NCI-H2107 (cell line): ENCODE data around the gene TSBP1.
"Not testable (repeated sequence)": the region's sequence is repeated elsewhere in the genome, so short reads cannot be mapped to it uniquely, and the experiment has no call there.

Experiments used
- DNase-seq: peaks from one replicate; lab custom pipeline; 2025; lab: John Stamatoyannopoulos, UW

TSBP1 gene

DNA sequence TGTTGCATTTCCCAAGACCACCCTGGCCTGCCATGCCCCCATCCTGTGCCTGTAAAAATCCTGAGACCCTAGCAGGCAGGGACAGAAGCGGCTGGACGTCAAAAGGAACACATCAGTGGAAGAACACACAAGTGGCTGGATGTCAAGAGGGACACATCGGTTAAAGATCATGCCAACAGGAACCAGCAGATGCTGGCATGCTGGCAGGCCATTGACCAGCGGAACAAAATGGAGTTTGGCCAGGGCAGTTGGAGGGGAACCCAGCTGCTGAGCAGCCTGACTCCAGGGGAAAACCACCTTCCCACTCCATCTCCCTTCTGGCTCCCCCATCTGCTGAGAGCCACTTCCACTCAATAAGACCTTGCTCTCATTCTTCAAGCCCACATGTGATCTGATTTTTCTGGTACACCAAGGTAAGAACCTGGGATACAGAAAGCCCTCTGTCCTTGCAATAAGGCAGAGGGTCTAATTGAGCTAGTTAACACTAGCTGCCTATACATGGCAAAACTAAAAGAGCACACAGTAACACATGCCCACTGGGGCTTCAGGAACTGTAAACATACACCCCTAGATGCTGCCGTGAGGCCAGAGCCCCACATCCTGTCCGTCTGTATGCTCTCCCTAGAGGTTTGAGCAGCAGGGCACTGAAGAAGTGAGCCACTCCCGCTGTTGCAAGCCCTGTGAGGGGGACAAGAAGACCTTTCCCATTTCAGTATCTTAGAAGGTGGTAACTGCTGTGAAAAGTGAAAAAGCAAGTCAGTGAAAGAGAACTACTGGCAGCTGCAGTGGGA lies 4.2 kb upstream of the TSBP1 start:
- DNase-seq: no peak

DNA sequence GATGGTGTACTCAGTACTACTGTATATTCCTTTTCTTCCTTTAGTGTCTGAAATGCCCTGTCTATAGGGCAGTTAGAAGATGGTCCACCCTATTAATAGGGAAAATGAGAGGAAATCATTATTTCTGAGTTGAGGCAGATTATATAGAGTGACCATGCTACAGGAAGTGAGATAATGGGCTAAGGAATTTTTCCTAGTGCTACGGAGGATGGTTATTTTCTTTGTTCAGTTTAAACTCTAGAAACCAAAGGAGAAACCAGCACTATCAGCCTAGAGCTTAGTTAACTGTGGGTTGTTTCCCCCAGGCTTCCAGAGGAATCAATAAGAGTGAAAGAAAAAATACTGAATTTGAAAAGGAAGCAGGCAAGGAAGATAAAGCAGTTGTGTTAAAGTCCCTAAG lies 474 bp downstream of the TSBP1 start:
- DNase-seq: no peak

DNA sequence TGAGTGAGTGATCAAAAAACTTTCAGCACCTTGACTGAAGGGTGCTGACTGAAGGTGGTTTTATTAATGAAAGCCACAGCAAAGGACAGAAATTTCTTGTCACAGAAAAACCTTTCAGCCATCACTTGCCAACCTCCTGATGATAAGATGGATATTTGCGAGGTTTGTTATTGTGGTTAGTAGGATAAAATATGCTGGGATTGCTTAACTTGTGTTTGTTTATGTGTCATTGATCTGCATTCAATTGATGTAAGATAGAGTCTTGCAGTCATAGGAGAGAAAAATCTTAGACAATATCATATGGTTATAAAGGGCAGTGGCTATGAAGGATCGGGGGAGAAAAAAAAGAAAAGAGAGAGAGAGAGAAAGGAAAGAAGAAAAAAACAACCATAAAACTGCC lies 1.2 kb downstream of the TSBP1 start:
- DNase-seq: no peak

DNA sequence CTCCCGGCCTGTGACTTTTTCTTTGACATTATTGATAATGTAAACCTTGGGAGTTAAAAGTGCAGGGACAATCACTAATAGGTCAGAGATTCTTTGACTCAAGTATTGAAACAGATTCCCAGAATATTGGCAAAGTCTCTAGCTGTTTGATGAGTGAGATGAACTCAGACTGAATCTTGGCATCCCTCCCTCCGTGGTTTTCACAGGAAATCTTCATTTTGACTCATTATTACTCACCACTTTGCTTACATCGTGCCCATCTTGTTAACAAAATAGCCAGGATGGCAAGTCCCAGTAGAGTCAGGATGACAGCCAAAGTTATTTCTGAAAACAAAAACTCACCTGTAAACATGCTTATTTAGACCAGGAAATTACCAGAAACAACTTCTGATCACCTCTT lies 2.0 kb downstream of the TSBP1 start:
- no peak for DNase-seq

DNA sequence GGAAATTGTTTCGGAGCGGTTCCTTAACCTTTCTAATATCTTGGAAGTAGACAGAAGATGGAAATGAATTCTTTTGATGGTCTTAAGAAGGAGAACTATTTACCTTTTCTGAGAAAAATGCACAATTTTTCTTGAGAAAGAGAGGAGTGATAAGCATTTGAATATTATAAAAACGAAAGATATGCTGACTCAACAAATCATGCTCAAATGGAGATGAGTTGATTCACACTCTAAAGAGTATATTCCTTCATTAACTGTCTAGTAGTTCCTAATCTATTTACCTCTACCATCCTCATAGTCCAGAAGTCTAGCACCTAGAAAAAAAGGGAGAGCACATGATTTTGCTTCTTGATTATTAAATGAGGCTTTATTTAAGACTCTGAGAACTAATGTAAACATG lies 4.1 kb downstream of the TSBP1 start:
- no peak for DNase-seq

DNA sequence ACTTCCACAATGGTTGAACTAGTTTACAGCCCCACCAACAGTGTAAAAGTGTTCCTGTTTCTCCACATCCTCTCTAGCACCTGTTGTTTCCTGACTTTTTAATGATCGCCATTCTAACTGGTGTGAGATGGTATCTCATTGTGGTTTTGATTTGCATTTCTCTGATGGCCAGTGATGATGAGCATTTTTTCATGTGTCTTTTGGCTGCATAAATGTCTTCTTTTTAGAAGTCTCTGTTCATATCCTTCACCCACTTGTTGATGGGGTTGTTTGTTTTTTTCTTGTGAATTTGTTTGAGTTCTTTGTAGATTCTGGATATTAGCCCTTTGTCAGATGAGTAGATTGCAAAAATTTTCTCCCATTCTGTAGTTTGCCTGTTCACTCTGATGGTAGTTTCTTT lies 12.5 kb downstream of the TSBP1 start:
- not testable (repeated sequence) for DNase-seq

DNA sequence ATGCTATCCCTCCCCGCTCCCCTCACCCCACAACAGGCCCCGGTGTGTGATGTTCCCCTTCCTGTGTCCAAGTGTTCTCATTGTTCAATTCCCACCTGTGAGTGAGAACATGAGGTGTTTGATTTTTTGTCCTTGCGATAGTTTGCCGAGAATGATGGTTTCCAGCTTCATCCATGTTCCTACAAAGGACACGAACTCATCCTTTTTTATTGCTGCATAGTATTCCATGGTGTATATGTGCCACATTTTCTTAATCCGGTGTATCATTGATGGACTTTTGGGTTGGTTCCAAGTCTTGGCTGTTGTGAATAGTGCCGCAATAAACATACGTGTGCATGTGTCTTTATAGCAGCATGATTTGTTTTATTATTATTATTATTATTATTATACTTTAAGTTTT lies 13.2 kb downstream of the TSBP1 start:
- DNase-seq: not testable (repeated sequence)

DNA sequence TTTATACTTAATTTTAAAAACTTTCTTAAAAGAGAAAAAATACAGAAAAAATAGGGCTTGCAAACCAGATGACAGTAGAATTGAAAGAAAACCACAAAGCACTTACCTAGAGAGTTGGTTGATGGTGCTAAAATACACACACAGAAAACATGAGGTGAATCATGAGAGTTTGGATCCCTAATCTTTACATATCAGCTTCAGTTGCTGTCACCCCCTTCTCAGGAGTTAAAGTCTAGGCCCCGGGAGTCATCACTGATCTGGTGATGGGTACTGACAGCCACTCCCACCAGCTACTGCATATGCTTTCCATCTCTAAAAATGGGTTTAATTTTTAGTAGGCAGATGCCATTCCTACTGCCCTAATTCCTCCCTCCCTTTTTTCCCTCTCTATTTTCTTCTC lies 16.7 kb downstream of the TSBP1 start:
- no peak for DNase-seq

DNA sequence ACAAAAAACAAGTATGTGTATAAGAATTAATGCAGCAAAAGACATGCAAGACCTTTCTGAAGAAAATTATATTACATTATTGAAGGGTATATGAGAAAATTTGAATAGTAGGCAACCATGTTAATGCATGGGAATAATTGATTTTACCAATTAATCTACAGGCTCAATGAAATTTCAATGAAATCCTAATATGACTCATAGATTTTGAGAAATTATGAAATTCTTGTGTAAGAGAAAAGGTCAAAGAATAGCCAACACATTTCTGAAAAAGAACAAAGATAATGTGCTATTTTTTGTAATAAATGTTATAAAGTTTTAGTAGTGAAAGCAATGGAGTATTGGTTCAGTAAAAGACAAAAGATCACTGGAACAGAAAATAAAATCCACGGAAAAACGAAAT lies 18.4 kb downstream of the TSBP1 start:
- no peak for DNase-seq

DNA sequence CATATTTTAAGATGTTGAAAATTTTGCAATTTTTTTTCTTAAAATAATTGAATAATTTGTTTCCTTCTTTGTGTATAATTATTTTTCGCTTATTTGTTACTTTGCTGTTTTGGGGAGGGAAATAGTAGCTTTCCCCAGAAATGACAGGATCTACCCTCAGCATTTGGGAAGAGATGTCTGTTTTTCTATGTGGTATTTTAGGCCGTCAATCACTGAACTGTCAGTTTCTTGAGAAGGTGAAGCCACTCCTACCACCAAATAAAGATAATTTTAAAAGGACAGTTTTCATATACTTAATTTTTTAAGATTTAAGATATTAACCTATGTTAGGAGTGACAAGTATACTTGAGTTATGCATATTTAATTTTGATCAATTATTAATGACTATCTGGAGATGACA lies 31.5 kb downstream of the TSBP1 start:
- DNase-seq: no peak

DNA sequence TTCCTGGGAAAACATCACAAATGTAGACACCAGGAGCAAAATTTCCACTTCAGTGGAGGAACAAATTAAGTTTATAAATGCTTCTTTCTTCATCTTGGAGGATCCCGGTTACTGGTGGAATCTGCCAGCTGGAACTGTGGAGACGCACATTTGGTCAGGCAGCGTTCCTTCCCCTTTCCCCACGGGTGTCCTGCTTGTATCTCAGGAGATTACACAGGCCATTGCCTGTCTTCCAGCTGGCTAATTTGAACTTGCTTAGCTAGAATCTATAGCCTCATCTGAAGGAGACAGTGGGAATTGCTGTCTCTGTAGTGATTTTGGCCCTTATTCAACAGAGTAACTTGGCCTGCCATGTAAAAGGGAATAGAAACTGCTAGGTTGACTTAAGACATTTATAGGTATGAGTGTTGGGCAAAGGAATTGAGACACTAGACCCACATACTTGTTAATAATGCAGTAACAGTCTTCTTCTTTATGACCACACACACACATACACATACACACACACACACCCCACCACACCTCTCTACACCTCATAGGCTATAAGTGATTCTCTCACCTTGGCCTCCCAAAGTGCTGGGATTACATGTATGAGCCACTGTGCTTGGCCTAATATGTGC lies 34.4 kb downstream of the TSBP1 start:
- no peak for DNase-seq

DNA sequence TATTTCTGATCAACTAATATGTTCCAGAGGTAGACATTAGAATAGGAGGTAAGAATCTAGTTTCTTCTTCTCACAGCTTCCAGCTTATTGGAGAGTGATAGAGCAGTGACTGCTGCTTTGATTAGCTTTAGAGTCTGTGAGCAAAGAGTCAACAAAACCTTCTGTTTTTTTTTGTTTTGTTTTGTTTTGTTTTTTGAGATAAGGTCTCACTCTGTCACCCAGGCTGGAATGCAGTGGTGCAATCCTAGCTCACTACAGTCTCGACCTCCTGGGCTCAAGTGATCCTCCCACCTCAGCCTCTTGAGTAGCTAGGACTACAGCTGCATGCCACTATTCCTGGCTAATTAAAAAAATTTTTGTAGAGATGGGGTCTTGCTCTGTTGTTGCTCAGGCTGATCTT lies 39.3 kb downstream of the TSBP1 start:
- no peak for DNase-seq

DNA sequence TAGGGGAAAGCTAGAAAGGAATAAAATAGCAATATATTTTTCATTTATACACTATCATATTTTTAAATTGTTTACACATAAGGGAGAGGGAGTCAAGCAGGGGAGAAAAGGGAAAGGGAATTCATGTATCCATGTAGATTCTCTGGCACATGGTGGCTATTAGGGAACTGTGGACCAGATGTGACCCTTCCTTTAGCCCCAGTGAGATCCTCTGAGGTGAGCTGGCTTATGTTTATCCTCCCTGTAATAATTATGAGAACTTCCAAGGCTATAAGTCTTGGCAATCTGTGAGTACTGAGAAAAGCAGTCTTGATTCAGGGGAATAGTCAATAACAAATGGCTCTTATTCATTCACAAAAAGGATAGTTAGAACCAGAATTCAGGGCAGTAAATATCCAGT lies 42.6 kb downstream of the TSBP1 start:
- DNase-seq: no peak

DNA sequence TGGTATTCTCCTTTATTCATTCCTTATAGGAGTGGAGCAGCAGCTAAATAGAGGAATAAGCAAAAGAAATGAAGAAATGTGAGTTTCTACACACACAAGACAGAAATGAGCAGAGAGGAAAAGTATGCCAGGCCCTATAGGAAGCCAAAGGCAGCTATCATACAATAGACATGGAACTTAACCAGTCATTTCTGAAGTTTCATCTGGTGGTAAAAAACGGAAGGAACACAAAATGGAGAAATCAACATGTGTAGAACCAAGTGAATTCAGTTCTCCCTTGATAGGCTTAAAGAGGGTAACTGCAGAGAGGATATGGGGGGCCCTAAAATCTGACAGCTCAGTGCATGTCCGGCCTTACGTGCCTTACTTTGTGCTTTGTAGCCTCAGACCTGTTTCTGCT lies 44.6 kb downstream of the TSBP1 start:
- no peak for DNase-seq

DNA sequence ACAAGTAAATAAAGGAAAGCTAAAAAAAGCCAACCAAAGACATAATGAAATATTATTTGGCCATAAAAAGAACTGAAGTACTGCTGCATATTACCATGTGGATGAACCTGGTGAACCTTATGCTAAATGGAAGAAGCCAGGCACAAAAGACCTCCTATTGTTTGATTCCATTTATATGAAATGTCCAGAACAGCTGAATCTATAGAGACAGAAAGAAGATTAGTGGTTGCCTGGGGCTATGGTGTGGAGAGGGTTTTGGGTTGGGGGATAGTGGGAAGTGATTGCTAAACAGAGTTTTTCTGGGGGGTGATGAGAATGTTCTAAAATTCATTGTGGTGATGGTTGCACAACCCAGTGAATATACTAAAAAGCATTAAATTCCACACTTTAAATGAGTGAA lies 53.2 kb downstream of the TSBP1 start:
- no peak for DNase-seq

DNA sequence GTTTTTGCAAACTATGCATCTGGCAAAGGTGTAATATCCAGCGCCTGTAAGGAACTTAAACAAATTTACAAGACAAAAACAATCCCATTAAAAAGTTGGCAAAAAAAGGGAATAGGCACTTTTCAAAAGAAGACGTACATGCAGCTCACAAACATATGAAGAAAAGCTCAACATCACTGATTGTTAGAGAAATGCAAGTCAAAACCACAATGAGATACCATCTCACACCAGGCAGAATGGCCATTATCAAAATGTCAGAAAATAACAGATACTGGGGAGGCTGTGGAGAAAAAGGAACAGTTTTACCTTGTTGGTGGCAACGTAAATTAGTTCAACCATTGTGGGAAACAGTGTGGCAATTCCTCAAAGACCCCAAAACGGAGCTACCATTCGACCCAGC lies 54.2 kb downstream of the TSBP1 start:
- no peak for DNase-seq

DNA sequence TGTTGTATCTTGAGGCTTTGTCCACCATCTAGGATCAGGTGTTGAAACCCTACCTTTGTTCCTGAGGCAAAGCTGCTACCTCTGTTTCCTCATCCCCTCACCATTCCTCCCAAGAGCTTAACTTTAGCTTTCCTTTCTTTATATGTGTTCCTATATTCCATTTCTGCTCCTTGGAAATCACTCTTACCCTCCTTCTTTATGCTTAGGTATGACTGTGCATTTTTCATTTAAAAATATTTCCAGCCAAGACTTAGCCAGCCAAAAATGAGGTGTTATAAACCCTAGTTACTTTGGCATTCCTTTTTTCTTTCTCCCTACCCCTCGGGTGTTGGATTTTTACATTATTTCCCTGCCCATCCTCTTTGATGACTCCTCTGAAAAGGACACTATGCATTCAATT lies 57.7 kb downstream of the TSBP1 start:
- DNase-seq: no peak

DNA sequence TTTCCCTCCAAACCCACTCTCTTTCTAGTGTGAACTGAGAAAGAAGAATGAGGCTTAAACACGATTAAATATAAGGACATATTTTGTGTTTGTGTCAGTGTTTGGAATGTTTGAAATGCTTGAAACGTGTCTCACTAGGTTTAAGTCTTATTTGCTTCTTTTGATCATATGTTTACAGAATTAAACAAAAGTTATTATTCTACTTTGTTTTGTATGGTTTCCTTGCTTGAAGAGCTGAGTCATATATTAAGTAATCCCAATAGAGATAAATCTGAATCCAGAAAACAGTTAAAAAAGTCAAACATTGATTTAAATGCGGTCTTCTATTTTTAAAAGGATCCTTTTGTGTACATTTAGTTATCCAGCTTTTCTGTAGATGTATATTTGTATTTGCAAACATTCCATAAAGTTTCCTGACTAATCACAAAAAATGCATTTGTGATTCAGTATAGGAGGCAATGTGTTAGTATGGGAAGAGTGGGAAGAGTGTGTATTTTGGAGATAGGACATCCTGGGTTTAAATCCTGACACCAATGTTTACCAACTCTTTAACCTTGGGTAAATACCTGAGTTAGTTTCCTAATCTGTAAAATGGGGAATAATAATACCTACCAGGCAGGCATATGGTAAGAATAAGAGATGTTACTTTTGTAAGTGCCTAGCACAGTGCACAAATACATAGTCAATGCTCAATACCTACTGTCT lies 72.9 kb downstream of the TSBP1 start:
- DNase-seq: no peak

DNA sequence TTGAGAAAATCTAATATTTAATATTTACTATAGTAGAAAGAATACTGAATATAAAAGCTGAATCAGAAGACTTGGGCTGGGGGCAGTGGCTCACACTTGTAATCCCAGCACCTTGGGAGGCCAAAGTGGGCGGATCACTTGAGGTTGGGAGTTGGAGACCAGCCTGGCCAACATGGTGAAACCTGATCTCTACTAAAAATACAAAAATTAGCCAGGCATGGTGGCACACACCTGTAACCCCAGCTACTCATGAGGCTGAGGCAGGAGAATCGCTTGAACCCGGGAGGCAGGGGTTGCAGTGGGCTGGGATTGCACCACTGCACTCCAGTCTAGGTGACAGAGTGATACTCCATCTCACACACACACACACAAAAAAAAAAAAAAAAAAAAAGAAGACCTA lies 76.7 kb downstream of the TSBP1 start:
- DNase-seq: not testable (repeated sequence)

DNA sequence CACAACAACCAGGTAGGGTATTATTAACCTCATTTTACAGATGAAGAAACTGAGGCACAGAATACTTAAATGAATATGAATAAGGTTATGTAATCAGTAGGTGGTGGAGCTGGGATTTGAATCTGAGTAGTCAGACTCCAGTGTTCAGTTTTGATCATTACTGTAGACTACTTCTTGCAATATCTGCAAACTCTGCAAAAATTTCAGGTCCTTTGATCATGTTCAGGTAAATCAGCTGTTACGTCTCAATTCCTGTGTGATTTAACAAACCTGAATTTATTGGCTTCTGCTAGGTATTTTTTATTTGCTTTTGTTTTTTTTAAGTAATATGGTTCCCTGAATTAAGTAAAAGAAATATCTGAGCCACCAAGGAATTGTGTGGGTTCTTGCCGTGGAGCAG lies 77.1 kb downstream of the TSBP1 start:
- DNase-seq: no peak

DNA sequence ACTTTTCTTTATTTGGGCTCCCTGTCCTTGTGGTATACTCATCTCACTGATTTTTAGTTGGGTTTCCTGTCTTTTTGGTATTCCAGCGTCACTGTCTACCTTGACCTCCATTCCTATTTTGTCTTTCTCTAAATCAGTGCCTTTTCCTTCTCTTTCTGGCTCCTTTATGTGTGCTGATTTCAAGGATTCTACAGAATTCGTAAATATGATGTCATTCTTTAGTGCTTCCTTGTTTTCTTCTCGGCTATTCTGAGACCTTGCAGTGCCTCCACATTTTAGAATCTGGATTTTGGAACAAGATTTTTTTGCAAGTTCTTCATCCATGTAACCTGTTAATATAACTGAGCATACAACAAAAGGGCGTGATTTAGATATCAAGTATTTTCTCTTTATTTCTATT lies 78.0 kb downstream of the TSBP1 start:
- DNase-seq: no peak

DNA sequence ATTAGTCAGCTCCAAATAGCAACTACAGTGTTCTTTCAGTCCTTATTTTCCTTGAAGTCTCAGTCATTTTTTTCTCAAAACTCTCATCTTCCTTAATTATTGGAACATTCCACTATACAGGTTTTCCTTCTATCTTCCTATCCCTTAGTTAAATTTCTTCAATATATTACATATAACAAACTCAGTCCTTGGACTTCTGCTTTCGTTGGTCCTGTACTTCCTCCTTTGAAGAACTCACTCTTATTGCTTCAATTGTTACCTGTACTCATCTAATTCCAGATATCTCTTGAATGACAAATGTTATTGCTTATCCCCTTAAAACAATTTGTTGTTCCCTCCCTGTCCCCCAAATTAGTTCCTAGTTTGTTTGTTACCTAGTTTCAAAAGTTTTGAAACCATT lies 80.2 kb downstream of the TSBP1 start:
- no peak for DNase-seq

DNA sequence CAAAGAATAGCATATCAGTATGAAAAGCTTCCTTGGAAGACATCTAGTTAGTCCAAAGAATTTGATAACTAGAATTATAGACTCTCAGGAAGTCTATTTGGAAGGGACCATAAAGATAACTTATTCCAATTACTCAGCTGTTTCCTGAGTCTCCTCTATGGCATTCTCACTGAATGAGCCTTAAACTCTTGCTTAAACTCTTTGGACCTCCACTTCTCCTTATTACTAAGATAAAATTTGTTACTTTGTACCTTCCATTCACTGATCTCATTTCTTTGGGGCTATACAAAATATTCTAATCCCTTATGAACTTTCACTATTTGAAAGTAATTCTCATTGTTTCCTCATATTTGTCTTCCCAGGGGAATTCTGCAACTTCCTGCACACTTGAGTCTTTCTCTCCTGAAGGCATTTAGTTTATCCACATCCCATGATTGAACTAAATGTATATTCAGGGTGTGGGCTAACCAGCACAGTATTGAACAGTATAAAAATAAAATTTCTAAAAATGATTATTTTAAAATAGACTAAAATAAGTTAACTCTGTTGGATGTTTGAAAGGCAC lies 80.7 kb downstream of the TSBP1 start:
- DNase-seq: no peak
